Measurements from ENCODE around the gene EIF4A3.
A peak's percentile ranks its signal among the peaks of the same experiment; 100 is the strongest.

The EIF4A3 gene

DNA sequence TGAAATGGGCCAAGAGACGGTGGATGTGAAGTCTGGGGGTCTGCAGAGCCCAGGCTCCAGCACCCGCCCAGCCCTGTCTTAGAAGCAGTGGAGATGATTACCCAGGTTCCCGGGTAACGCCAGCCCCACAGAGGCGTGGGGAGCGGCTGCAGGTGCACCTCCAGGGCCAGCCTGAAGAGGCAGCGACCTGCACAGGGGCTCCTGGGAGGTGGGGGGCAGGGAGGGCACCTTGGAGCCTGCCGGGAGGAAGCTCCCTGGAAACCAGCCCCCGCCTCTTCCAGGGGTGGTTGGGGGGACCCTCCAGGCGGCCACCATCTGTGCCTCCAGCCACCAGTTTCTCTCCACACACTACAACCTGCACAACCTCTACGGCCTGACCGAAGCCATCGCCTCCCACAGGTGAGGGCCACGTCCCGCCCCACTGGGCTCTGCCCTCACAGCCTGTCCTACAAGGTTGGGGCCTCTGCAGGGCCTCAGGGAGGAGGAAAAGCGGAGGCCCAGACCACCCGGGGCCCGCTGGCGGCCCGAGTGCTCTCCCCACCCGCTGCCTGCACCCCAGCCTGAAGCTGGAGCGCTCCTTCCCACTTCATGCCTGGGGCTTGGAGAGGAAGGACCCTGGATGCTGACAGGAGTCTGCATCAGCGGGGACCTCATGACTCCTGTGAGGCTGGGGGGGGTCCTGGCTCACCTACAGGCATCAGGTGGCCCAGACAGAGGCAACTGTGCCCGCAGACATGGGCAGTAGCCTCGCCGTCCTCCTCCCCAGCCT lies 35.0 kb downstream of the EIF4A3 start:
- DNase-seq (ENCODE audit: low read depth), result no peak

DNA sequence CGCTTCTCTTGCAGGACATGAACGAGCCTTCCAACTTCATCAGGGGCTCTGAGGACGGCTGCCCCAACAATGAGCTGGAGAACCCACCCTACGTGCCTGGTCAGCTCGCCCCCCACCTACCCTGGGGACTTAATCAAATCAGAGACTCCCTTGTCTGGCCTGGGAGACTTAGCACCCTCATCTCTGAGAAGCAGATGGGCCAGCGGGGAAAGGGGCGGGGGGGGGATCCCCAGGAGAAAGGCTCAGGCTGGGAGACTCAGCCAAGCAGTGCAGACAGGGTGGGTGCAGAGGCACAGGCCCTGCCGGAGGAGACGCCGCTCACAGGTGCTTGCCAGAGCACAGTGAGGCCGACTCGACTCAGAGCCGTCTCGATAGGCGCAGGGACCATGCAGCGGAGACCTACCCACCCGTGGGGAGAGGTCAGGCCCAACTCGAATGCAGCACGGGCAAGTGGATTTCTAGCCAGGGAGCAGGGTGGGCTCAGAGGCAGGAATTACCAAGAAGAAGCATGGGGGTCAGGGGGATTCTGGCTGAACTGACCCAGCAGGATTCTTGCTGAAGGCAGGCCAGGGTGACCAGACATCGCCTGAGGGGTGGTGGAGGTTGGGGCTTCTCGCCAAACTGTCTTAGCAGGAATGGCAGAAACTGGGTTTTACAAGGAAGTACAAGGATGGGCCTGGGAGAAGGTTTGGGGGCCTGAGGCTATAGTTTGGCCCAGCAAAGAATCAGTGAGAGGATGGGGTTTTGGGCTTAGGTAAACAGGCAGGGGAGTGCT lies 35.8 kb downstream of the EIF4A3 start:
- DNase-seq (ENCODE audit: low read depth), result no peak

DNA sequence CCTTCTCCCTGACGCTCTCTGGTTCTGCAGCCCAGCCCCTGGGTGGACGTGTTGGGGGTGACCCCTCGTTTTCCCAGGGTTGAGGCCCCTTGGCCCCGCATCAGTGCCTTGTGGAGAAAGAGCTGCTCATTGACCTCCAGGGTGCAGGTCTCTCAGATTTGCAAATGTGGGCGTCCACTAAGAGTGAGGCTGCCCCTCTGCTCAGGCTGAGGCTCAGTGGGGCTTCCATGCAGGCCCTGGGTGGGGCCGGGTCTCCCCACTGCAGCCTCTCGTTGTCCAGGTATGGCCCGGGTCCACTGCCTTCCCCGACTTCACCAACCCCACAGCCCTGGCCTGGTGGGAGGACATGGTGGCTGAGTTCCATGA lies 36.5 kb downstream of the EIF4A3 start:
- no peak for DNase-seq (ENCODE audit: low read depth)

DNA sequence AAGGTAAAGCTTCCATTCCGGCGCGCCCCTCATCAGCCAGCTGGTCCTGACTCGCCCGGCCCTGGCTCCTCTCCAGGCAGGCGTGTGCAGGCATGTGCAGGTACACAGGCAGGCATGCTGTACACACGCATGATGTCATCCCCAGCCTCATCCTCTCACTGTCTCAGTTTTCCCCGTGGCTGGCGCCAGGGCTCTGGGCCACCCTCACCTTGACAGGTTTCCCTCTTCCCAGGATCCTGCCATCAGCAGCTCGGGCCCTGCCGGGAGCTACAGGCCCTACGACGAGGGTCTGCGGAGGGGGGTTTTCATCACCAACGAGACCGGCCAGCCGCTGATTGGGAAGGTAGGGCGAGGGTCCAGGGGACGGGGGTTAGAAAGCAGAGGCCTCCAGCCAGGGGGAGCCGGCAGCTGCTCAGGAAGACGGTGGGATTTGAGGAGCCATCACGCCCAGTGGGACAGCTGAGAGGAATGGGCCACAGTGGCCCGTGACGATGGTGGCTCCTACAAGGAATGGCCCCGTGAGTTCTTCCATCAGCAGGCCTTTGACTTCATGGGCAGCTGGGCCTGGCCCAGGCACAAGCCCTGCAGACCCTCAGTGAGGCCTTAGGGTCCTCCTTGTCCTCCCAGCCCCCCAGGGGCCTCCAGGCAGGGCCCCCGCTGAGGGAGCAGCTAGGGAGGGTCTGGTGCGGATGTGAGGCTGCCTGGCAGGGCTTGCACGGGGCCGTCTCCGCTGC lies 37.0 kb downstream of the EIF4A3 start:
- DNase-seq (ENCODE audit: low read depth), result no peak

DNA sequence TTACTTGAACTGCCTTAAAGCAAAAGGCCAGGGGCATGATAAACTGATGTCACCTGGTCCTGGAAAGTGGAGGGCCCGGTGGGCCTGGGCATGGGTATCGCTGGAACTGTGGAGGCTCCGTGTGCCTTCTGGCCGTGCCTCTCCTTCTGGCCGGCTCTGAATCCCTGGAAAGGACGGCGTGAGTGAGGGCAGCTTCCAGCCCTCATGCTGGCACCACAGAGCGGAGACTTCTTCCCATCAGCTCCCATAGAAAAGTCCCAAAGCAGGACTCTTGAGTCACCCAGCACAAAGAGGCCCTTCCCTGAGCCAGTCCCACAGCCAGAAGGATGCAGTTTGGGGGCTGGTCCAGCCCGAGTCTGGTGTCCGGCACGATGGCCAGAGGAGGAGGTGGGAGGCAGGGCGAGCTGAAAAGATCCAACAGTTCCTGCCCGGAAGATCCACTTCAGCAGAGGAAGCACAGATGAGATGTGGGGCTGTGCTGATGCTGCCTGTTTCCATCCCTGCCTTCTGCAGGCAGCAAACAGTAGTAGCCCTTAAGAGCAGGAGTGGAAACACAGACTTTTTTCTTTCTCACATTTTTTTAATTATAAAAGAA lies 37.8 kb downstream of the EIF4A3 start:
- no peak for DNase-seq (ENCODE audit: low read depth)

DNA sequence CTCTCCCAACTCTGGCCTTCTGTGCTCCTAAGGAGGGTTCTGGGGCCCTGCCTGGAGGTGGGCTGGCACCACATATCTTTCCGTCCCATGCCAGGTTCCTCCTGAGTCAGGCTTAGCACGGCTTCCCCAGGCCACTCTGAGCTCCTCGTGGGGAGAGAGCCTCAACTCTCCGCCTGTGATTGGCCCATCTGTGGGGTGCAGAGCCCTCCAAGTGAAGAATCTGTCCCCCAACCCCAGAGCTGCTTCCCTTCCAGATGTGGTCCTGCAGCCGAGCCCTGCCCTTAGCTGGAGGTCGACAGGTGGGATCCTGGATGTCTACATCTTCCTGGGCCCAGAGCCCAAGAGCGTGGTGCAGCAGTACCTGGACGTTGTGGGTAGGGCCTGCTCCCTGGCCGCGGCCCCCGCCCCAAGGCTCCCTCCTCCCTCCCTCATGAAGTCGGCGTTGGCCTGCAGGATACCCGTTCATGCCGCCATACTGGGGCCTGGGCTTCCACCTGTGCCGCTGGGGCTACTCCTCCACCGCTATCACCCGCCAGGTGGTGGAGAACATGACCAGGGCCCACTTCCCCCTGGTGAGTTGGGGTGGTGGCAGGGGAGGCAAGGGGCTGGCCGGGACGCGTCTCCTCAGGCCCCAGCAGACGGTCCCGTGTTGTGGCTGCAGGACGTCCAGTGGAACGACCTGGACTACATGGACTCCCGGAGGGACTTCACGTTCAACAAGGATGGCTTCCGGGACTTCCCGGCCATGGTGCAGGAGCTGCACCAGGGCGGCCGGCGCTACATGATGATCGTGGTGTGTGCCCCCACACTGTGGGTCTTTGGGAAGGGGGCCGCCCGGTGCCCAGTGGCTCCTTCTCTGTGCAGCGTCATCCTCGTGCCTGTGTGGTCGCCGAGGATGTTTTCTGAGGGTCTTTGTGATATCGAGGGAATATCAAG lies 38.6 kb downstream of the EIF4A3 start:
- DNase-seq (ENCODE audit: low read depth), result no peak

DNA sequence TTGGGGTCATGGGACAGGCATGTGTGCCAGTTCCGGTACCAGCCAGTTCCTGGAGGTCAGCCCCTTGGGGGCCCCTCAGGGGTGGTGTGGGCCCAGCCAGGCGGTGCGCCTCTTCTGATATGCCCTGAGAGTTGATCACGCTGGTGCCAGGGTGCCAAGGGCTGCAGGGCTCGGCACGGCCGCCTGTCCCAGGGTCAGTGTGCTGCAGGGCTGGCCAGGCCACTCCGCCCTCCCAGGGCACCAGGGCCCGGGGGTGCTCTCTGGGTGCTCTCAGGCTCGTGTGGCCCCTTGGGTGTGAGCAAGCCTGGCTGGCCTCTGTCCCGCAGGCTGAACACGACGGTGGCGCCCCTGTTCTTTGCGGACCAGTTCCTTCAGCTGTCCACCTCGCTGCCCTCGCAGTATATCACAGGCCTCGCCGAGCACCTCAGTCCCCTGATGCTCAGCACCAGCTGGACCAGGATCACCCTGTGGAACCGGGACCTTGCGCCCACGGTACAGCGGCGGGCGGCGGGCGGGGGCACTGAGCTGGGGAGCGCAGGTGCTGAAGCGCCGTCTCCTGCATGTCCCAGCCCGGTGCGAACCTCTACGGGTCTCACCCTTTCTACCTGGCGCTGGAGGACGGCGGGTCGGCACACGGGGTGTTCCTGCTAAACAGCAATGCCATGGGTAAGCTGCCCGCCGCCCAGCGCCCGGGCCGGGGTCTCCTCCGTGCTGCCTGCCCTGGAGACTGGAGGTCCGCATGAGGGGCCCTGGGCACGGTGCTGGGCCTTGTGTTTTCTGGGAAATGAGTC lies 39.5 kb downstream of the EIF4A3 start:
- DNase-seq (ENCODE audit: low read depth), result no peak

DNA sequence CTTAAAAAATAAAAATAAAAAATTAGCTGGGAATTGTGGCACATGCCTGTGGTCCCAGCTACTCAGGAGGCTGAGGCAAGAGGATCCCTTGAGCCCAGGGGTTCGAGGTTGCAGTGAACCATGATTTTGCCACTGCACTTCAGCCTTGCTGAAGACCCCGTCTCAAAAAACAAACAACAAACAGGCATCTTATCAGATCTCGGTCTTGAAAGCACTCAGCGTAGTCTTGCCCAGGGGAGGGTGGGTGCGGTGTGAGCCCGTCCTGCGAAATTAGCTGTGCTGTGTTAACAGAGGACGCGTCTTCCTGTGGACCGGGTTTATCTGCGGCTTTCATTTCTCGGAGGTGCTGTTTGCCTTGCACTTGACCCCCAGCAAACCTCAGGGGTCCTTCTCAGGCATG lies 40.2 kb downstream of the EIF4A3 start:
- DNase-seq (ENCODE audit: low read depth), result no peak

DNA sequence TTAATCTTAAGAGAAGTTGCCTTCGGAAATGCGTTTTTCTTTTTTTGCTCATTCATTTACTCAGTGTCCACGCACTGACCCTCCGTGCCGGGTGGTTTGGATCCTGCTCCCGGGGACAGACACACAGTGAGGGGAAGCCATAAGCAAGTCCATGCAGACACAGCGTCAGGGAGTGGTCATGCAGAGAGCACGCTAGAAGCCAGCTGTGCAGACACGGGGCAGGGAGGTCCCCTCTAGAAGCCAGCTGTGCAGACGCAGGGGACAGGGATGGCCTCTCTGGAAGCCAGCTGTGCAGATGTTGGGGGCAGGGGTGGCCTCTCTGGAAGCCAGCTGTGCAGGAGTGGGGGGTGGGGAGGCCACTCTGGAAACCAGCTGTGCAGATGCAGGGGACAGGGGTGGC lies 40.8 kb downstream of the EIF4A3 start:
- DNase-seq (ENCODE audit: low read depth), result no peak

DNA sequence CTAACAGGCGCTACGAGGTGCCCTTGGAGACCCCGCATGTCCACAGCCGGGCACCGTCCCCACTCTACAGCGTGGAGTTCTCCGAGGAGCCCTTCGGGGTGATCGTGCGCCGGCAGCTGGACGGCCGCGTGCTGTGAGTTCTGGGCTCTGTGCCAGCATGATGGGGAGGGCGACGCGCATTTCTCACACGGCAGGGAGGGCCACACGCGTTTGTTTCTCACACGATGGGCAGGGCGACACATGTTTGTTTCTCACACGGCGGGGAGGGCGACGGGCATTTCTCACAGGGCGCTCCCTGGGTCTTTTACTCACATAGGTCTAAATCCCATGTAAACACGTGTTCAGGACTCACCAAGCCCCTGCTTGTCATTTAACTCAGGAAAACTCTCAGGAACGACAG lies 41.2 kb downstream of the EIF4A3 start:
- no peak for DNase-seq (ENCODE audit: low read depth)

DNA sequence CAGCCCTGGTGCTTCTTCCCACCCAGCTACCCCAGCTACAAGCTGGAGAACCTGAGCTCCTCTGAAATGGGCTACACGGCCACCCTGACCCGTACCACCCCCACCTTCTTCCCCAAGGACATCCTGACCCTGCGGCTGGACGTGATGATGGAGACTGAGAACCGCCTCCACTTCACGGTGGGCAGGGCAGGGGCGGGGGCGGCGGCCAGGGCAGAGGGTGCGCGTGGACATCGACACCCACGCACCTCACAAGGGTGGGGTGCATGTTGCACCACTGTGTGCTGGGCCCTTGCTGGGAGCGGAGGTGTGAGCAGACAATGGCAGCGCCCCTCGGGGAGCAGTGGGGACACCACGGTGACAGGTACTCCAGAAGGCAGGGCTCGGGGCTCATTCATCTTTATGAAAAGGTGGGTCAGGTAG lies 42.0 kb downstream of the EIF4A3 start:
- DNase-seq (ENCODE audit: low read depth), result no peak

DNA sequence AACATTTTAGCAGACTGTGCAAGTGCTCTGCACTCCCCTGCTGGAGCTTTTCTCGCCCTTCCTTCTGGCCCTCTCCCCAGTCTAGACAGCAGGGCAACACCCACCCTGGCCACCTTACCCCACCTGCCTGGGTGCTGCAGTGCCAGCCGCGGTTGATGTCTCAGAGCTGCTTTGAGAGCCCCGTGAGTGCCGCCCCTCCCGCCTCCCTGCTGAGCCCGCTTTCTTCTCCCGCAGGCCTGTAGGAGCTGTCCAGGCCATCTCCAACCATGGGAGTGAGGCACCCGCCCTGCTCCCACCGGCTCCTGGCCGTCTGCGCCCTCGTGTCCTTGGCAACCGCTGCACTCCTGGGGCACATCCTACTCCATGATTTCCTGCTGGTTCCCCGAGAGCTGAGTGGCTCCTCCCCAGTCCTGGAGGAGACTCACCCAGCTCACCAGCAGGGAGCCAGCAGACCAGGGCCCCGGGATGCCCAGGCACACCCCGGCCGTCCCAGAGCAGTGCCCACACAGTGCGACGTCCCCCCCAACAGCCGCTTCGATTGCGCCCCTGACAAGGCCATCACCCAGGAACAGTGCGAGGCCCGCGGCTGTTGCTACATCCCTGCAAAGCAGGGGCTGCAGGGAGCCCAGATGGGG lies 42.5 kb downstream of the EIF4A3 start:
- peak; percentile 15 for DNase-seq (ENCODE audit: low read depth)

DNA sequence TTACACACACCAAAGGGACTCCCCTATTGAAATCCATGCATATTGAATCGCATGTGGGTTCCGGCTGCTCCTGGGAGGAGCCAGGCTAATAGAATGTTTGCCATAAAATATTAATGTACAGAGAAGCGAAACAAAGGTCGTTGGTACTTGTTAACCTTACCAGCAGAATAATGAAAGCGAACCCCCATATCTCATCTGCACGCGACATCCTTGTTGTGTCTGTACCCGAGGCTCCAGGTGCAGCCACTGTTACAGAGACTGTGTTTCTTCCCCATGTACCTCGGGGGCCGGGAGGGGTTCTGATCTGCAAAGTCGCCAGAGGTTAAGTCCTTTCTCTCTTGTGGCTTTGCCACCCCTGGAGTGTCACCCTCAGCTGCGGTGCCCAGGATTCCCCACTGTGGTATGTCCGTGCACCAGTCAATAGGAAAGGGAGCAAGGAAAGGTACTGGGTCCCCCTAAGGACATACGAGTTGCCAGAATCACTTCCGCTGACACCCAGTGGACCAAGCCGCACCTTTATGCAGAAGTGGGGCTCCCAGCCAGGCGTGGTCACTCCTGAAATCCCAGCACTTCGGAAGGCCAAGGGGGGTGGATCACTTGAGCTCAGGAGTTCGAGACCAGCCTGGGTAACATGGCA lies 43.4 kb downstream of the EIF4A3 start:
- DNase-seq (ENCODE audit: low read depth), result no peak

DNA sequence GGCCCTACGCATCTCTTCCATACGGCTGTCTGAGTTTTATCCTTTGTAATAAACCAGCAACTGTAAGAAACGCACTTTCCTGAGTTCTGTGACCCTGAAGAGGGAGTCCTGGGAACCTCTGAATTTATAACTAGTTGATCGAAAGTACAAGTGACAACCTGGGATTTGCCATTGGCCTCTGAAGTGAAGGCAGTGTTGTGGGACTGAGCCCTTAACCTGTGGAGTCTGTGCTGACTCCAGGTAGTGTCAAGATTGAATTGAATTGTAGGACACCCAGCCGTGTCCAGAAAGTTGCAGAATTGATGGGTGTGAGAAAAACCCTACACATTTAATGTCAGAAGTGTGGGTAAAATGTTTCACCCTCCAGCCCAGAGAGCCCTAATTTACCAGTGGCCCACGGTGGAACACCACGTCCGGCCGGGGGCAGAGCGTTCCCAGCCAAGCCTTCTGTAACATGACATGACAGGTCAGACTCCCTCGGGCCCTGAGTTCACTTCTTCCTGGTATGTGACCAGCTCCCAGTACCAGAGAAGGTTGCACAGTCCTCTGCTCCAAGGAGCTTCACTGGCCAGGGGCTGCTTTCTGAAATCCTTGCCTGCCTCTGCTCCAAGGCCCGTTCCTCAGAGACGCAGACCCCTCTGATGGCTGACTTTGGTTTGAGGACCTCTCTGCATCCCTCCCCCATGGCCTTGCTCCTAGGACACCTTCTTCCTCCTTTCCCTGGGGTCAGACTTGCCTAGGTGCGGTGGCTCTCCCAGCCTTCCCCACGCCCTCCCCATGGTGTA lies 44.1 kb downstream of the EIF4A3 start:
- no peak for DNase-seq (ENCODE audit: low read depth)

DNA sequence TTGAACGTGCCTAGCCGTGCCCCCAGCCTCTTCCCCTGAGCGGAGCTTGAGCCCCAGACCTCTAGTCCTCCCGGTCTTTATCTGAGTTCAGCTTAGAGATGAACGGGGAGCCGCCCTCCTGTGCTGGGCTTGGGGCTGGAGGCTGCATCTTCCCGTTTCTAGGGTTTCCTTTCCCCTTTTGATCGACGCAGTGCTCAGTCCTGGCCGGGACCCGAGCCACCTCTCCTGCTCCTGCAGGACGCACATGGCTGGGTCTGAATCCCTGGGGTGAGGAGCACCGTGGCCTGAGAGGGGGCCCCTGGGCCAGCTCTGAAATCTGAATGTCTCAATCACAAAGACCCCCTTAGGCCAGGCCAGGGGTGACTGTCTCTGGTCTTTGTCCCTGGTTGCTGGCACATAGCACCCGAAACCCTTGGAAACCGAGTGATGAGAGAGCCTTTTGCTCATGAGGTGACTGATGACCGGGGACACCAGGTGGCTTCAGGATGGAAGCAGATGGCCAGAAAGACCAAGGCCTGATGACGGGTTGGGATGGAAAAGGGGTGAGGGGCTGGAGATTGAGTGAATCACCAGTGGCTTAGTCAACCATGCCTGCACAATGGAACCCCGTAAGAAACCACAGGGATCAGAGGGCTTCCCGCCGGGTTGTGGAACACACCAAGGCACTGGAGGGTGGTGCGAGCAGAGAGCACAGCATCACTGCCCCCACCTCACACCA lies 44.8 kb downstream of the EIF4A3 start:
- DNase-seq (ENCODE audit: low read depth), result peak; percentile 61

DNA sequence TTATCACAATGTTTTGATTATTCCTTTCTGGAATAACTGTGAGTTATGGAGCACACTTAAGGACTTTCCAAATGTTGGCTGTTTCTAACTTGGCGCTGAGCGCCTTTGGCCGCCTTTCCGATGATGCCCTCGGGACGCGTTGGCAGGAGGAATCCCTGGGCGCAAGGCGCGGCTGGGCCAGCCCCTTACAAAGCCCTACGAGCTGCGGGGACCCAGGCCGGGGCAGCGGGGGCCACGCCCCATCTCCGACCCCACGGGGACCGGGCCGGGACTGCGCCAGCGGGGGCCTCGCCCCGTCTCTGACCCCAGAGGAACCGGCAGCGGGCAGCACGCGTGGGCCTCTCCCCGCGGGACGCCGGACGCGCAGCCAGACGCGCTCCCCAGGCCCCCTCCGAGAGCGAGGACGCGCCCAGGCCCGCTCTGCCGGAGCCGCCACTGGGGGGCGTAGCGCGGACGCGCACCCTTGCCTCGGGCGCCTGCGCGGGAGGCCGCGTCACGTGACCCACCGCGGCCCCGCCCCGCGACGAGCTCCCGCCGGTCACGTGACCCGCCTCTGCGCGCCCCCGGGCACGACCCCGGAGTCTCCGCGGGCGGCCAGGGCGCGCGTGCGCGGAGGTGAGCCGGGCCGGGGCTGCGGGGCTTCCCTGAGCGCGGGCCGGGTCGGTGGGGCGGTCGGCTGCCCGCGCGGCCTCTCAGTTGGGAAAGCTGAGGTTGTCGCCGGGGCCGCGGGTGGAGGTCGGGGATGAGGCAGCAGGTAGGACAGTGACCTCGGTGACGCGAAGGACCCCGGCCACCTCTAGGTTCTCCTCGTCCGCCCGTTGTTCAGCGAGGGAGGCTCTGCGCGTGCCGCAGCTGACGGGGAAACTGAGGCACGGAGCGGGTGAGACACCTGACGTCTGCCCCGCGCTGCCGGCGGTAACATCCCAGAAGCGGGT lies 45.6 kb downstream of the EIF4A3 start, which contains the start of gene GAA:
Gene GAA (plus strand): TSS at position 571 of the 935 bp plus-strand sequence. CDS start 3,006 bp downstream, outside the sequence.
- DNase-seq (ENCODE audit: low read depth), result peak; percentile 76

DNA sequence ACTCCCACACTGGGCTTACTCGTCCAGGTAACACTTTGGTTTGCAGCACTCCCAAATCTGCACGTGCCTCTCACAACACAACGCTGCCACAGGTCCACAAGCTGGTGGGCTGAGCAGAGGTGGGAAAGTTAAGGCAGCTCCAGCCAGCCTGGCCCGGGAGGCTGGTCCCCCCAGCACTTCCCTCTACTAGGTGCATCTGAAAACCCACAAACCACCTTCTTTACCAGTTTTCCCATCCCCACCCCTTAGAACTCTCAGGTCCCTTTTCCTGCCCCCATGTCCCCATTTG lies 46.9 kb downstream of the EIF4A3 start:
- DNase-seq (ENCODE audit: low read depth), result no peak

All from iris pigment epithelial cell (primary cell).